ENCODE measurements around the gene TWIST2.

Gene TWIST2

GRCh38 chr2:238847841-238848690, at the start of gene TWIST2:
TSS of gene TWIST2 (plus strand) at chr2:238848085. CDS start at chr2:238848216, 131 bp downstream.
- no peak for DNase-seq

DNA sequence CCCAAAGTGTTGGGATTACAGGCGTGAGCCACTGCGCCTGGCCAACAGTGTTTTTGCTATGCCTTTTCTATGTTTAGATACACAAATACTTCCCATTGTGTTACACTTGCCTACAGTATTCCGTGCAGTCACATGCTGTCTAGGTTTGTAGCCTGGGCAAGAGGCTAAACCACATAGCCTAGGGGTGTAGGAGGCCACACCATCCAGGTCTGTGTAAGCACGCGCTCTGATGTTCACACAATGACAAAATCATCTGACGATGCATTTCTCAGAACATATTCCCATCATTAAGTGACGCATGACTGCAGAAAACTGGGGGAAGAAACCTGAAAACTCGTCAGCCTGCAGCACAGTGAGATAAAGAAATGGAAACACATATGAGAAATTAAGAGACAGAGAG, 46.1 kb upstream of the TWIST2 start:
- no peak for DNase-seq

DNA sequence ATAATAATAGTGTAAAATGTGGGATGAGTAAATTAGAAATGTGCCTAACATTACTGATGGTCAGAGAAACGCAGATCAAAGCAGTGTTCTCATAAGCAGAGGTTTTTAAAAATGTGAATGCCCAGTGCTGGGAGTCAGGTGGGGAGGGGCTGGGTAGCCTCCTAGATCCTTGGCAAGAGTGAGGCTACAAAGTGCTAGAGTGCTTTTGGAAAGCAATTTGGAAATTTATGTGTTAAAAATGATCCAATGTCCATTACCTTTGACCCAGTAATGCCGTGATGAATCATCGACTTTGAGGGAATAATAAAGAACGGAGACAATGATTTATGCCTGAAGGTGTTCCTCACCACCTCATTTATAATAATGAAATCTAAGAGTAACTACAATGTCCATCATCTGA, 44.9 kb upstream of the TWIST2 start:
- DNase-seq, result no peak

DNA sequence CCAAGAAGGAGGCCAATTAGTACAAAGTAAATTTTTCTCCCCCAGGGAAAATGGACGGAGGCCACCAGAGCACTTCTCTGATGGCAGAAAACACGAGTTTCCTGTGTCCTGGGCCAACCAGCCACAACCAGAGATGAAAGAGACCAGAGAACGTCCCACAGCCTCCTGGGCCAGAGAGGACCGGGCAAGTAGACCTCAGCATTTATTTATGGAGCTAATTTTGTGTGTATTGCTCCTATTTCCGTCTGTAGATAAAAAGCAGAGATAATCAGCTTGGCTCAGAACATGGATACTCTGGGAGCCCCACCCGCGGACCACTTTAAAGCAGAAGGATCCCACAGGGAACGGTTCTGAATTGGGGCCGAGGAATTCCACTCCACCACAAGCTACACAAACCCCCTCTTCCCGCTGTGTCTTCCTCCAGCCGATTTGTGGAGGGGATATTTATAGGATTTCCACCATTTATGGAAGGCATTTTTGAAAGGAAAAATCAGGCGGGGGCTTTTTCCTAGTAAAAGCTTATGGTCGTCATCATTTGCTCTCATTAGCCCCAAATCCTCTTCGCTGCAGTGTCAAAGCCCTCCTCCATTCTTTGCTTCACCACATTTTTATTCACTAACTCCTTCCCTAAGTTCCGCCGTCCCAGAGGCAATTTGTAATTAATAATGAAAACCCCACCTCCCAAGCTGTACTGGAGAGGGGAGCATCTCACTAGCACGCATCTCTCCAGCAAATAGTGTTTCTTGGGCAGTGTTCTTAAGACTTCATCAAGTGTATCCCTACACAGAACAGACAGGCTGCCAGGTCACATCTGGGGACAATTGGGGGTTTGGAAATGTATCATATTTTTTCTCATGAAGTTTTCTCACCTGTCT, 43.7 kb upstream of the TWIST2 start:
- DNase-seq, result no peak

- DNase-seq, result no peak
These were observed 39.1 kb upstream of the TWIST2 start for GRCh38 chr2:238808761-238809160.

DNA sequence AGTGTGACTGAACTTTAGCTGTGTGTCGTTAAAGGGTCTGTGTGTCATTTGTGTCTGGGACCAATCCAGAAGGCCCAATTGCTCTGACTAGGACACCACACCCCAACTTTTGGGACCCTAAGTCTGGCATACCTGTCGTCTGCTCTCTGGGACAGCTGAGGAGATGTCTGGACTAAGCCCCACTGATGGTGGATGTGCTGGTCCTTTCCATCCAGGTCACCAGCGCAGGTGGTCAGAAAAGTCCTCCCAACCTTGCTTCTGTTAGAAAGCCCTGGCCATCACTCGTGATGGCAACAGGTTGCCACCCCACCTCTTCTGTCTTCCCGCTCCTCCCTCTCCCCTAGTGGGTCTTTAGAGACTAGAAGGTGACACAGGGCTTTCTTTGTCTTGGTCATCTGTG, 37.6 kb upstream of the TWIST2 start:
- DNase-seq, result no peak

DNA sequence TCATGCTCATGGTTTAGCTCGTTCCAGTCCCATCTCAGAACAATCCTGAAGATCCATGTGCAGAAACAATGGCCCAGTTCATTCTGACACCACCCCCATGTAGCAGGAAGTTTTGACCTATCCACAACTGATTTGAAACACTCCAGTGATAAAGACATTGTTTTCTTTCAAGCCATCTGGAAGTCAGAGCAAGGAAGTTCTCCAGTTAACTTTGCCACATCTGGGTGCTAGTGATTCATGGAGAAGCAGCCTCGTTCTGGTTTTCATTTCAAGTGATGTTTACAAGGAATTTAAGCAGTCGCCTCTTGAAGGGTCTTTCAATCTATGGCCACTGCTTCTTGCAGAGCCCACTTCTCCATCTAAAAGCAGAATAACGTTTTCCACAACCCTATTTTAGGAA, 36.6 kb upstream of the TWIST2 start:
- DNase-seq, result no peak

GRCh38 chr2:238811759-238812158, 36.1 kb upstream of the TWIST2 start:
- DNase-seq, result no peak

- no peak for DNase-seq
These were observed 34.8 kb upstream of the TWIST2 start for GRCh38 chr2:238813109-238813508.

DNA sequence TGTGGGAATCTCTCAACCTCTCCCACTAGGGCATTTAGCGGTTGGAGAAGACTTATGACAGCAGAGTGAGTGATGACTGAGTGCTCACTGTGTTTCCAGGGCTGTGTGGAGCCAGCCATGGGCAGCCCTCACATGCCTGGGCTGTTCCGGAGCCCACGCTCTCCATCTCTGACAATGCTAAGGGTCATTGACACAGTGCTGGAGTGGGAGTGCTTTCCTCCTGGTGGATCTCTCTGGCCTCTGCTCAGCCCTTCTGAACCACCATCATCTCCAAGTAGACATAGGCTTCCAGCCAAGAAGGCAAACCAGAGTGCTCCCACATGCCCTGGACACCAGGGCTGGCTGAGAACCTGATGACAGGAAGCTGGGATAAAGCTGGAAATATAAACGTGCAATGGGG, 33.1 kb upstream of the TWIST2 start:
- no peak for DNase-seq

- DNase-seq, result no peak
These were observed 31.6 kb upstream of the TWIST2 start for GRCh38 chr2:238816291-238816690.

DNA sequence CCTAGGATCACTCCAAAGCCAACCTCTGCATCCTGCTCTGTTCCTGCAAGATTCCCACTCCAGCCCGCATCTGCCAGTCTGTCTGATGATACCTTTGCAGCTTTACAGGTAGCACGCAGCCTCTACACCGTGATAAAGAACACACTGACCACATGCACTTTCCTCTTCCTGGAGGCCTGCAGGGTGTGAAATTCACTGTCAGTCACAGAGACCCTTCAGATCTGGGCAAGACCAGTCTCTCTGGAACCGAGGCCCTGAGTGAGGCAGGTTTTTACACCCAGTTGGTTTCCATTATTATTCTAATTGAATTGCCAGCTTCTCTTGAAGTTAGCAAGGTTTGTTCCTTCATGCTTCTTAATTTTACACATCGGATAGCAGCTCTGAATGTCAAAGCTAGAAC, 30.5 kb upstream of the TWIST2 start:
- no peak for DNase-seq

GRCh38 chr2:238817891-238818290, 30.0 kb upstream of the TWIST2 start:
- DNase-seq, result no peak

DNA sequence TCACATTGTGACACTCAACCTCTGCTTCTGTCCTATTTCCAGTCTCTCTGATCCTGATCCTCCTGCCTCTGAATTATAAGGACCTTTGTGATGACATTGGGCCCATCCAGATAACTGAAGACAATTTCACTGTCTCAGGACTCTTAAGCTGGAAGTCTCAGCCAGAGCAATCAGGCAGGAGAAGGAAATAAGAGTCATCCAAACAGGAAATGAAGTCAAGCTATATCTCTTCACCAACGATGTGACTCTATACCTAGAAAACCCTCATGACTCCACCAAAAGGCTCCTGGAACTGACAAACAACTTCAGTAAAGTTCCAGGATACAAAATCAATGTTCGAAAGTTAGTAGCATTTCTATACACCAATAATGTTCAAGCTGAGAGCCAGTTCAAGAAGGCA, 29.3 kb upstream of the TWIST2 start:
- DNase-seq, result no peak

- DNase-seq, result no peak
These were observed 27.7 kb upstream of the TWIST2 start for GRCh38 chr2:238820197-238820596.

DNA sequence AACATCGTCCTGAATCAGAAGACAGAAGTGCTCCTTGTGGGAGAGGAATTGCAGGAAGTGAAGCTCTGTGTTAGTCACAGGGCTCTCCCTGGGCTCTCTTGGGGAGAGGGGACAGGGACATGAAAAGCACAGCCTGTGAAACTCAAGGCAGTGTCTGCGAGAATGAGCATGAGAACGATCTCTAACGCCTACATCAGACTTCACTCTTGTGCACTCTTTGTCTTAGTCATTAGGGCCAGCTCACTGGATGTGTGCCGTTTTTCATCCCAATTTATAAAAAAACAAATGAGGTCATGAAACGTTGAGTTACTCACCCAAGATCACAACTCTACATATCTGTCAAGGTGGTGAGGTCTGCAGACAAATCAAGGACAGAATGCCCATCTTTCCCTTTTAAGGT, 27.0 kb upstream of the TWIST2 start:
- no peak for DNase-seq

DNA sequence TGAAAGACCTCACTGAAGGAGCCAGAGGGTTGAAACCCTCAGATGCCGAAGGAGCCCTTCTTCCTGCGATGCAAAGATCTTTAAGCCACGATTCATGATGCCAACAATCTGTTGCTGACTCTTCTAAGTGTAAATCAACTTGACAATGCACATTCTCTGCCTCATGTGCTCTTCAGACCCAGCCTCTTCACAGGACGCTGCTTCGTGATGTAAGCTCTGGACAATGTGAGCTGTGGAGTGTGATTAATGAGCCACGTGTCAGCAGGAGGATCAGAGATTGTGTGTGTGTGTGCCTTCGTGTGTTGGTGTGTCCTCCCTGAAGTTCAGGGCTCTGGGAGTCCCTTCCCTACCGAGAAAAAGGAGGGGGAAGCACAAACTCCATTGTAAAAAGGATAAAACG, 26.5 kb upstream of the TWIST2 start:
- no peak for DNase-seq

GRCh38 chr2:238821944-238822670, 25.8 kb upstream of the TWIST2 start:
- DNase-seq, result no peak

GRCh38 chr2:238822955-238823354, 24.9 kb upstream of the TWIST2 start:
- DNase-seq, result no peak

GRCh38 chr2:238831177-238831576, 16.7 kb upstream of the TWIST2 start:
- no peak for DNase-seq

- no peak for DNase-seq
These were observed 12.9 kb upstream of the TWIST2 start for GRCh38 chr2:238834982-238835381.

GRCh38 chr2:238835726-238836301, 12.1 kb upstream of the TWIST2 start:
- DNase-seq, result no peak

GRCh38 chr2:238838786-238839327, 9.0 kb upstream of the TWIST2 start:
- DNase-seq, result no peak

Measured in NCI-H446 treated with DMSO at 0.1 percent for 48 hours (cell line).